GM19328 (cell line): ENCODE results near the gene RCE1.

Experiments
- ATAC-seq: cut with Tn5 transposase; IDR thresholded peaks from one replicate; pipeline ENCODE4 v1.9.1; 2021; ENCODE audit warnings: mild to moderate bottlenecking, moderate library complexity; ENCODE audit not compliant: unreplicated experiment

The RCE1 gene

GRCh38 chr11:66844496-66845142, 1.4 kb downstream of the RCE1 start:
- ATAC-seq, result no peak

GRCh38 chr11:66845143-66845875, 2.1 kb downstream of the RCE1 start:
- no peak for ATAC-seq

GRCh38 chr11:66845876-66846212, 2.6 kb downstream of the RCE1 start:
- no peak for ATAC-seq

GRCh38 chr11:66846671-66847091, 3.4 kb downstream of the RCE1 start:
- no peak for ATAC-seq

- no peak for ATAC-seq
Observed at GRCh38 chr11:66847461-66848232, 4.4 kb downstream of the RCE1 start.

GRCh38 chr11:66848671-66849500, 5.6 kb downstream of the RCE1 start:
- no peak for ATAC-seq

GRCh38 chr11:66849501-66850234, 6.4 kb downstream of the RCE1 start:
- ATAC-seq, result no peak

GRCh38 chr11:66850235-66850587, 7.0 kb downstream of the RCE1 start:
- ATAC-seq, result no peak

- no peak for ATAC-seq
Observed at GRCh38 chr11:66850588-66851238, 7.5 kb downstream of the RCE1 start.

- no peak for ATAC-seq
Observed at GRCh38 chr11:66851239-66851596, 8.0 kb downstream of the RCE1 start.

- no peak for ATAC-seq
Observed at GRCh38 chr11:66851698-66852465, 8.6 kb downstream of the RCE1 start.

- ATAC-seq, result no peak
Observed at GRCh38 chr11:66852466-66853241, 9.4 kb downstream of the RCE1 start.

- ATAC-seq, result no peak
Observed at GRCh38 chr11:66853242-66854229, 10.3 kb downstream of the RCE1 start.

GRCh38 chr11:66854231-66854661, 11.0 kb downstream of the RCE1 start:
- no peak for ATAC-seq

GRCh38 chr11:66854729-66855211, 11.5 kb downstream of the RCE1 start:
- no peak for ATAC-seq

GRCh38 chr11:66855574-66856495, 12.6 kb downstream of the RCE1 start:
- ATAC-seq, result no peak
